Ureter (tissue), 1 donor: Measurements from ENCODE around the gene KCNJ6. TPM values are rescaled to one million over a fixed set of nuclear protein-coding genes. Genes with fewer than 3 reads are reported as not detected.

Experiments used
- DNase-seq: peaks from one replicate; pipeline ENCODE4 v3.0.0-alpha.2; 2020; ENCODE audit warnings: low spot score
- total RNA-seq: library from RNA; stranded (reverse); gene quantifications from one replicate; pipeline ENCODE4 v1.2.4, GENCODE V29; 2023
- donor health status: DM: yes; HTN: yes; CAD: no.

Gene KCNJ6
- total RNA-seq, 1 donor from 2014 or later = not detected

DNA sequence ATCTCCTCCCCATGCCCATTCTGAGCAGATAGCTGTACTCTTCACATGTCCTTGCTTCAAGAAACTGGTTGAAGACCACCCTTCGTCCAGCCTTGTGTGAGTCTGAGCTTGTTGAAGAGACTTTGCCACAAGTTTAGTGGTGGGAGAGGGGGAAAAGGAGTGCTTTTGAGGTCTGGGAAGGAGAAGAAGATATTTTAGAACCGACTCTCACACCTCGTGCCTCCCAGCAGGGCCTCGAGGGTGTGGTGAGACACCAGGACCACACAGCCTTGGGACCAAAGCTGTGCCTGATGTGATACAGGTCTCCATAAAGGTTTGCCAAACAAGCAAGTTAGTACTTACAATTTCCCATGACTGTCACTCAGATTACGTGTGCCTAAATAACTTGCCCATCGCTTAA is 347.8 kb downstream of the KCNJ6 start:
- DNase-seq = no peak

DNA sequence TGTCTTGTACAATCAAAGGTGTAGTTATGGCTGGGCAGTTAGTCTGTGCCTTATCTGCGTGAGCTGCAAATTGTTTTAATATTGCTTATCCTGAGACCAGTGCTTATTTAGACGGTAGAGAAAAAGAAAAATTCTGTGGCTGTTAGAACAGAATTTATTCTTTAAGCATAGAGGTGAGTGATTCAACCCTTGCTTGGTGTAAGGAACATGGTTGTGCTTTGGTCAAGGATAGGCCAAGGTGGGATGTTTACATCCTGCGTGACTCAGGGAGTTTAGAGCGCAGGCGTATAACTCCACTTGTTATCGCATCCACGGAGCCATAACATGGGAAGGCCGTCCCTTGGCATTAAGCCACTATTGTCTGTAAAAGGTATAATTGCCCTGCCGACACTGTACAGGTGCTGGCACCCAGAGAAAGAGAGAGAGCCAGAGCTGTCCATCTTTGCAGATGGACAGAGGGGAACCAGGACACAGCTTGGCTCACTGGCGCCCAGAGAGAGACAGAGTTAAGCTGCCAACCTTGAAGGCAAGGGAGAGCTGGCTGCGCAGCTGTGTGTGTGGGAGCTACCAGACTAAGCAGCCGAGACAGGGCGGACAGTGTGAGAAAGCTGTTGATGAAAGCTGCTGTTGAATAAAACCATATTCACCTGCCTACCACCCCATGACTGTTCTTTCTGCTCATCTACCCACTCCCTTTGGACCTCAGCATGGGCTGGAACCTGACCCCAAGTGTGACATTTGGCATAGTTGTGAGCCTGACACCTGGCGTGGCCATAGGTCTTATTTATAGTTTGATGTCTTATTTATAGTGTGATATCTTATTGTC is 349.3 kb downstream of the KCNJ6 start:
- peak; percentile 31 for DNase-seq

DNA sequence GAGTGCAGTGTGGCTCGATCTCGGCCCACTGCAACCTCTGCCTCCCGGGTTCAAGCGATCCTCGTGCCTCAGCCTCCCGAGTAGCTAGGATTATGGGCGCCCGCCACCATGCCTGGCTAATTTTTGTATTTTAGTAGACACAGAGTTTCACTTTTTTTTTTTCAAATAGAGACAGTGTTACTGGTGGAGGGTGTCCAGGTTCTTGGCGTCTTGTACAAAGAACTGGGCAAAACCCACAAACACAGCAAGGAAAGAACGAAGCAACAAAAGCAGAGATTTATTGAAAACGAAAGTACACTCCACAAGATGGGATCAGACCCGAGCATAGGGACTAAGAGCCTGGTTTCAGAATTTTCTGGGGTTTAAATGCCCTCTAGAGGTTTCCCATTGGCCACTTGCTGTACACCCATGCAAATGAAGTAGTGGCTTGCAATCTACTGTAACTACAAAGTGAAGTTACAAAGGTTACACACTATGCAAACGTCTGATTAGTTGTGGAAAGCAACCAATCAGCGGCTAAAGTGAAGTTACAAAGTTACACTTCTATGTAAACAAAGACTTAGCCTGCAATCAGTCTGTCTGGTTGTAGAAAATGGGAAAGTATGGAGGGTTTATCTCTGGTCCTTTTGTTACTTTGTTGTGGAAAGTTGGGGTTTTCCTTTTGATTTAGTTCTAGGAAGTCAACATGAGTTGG is 350.6 kb downstream of the KCNJ6 start:
- peak; percentile 24 for DNase-seq

DNA sequence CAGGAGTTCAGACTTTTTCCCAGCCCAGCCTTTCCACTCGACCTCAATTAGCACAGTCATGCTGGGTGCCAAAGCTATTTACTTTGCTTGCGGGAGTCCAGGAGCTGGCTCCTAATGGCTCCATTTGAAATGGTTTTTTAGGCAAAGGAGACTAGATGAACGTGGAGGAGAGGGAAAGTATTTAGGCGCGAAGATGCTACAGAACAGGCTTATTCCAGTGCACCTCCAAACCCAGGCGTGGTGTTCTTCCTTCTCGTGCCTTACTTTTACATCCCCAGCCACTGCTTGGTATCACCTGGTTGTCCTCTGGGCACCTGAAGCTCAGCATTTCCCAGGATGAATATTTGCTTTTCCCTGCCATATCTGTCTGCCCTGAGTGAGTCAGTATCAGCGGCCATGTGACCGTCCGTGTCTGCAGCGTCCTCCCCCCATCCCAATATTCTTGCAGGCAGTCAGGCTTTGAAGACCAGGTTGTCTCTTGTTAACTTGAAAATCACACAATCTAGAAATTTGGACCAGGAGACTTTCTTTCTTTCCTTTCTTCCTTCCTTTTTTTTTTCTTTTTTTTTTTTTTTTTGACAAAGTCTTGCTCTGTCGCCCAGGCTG is 351.2 kb downstream of the KCNJ6 start:
- DNase-seq = no peak

DNA sequence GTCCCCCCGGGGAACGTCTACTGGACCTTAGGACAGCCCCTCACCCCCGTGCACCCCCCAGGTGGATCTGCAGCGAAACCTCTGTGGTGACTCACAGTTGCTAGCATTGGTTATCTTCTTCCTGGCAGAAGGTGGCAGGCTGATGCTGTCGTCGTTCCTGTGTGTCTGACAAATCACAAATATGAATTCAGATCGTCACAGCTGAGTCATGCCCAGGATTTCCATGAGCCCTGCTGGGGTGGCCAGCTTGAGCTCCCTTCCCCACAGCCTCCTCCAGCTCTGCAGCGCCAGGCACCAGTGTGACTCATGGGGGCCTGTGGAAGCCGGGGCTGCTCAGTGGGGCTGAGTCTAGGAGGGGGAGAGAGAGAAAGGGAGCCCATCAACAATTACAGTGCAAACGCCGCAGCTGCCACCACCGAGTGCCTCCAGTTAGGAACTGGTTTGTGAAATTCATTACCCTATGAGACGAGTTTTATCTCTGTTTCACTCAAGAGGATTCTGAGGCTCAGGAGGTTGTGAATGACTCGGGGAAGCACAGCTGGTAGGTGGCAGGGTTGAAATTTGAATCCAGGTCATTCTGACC is 351.8 kb downstream of the KCNJ6 start:
- peak; percentile 86 for DNase-seq

DNA sequence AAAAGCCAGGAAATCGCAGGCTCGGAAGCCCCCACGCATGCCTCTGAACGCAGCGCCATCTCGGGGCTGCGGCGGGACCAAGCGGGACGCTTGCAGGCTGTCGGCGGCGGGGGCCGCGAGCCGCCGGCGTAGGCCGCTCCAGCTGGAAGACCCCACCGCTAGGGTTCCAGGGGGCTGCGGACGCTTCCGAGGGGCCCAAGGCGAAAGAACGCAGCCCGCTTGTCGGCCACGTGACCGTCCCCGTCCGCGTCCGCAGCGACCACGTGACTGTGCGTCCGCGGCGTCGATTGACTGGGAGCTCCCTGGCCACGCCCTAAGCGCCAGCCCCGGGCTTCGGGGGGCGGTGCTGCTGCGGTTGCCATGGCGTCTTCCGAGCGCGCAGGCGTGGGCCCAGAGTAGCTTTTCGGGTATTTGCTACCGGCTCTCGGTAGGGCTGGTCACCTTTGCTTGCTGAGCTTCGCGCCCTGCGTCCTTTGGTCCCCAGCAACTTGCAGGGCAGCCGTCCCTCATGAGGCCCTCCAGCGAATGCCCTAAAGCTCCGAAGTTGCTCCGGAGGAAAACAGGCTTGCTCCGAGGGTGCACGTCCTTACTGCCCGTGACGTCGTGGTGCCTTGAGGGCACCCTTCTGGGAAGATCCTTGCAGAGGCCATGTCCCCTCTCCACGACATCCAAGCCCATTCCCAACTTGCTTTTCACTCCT is 352.5 kb downstream of the KCNJ6 start:
- peak; percentile 94 for DNase-seq

DNA sequence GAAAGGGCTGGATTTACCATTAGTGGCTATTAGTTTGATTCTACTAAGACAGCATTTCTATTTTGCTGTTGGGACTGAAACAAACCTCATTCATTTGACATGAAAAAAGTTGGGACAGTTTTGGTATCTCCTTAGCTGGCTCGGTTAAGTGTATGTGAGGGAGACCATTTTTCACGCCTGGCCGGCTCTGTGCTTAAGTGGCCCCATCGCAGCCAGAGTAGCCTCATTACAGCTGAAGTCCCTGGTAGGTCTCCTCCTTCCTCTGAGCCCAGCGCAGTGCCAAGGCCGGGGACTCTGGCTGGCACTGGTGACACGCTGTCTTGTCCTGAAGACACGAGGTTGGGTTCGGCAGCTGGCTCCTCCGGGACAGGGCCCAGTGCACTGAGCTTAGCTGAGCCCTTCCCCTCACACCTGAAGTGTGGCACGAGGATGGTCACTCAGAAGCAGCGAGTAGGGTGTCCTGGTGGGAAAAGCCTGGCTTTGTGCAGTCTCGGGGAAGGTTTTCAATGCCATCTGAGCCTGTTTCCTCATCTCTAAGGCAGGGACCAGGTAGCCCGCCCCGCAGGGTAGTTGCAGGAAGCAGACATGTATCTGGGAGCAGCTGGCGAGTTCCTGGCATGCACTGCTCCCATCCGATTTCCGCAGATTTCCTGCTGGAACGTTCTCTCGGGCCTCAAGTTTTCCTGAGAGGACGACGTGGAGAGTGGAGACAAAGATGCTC is 353.2 kb downstream of the KCNJ6 start:
- DNase-seq = peak; percentile 50

DNA sequence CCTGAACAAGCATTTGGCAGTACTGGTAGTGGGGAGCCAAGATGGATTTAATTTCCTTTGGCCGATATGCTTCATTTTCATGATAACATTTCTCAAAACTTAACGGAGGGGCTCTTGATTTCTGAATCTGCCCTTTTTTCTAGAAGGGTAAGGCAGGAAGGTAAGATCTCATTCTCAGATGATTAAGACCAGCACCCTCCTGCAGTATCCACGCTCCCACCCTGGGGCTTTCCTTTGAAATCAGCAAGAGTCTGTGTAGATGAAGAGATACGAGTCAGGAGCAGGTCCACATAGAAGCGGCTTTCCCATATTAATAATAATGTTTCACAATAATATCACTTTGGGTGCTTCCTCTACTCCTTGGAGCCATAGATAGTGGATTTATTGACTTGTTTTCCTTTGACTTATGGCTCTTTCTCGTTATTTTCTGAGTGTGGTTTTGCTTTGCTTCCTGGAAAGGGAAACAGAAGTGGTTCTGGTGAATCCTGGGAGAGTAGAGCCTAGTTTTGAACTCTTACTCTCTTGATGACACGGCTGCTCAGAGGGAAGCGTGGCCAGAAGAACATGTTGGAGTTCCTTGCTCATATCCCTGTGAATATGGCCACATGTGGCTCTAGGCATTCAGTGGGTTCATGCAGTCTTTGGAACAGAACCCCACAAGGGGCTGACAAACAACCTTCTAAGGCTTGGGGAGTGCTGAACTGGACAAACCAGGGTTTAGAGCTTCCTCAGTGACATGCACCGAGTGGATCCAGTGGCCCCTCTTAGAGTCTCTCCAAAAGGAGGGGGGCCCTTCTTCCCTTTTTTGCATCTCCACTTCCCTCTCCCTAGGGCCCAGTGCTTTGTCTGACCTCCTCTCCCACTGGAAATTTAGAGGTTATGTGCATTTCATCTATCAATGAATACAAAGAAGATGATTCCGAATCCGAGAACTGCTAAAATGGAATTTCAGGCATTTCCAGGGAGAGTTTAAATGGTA is 354.0 kb downstream of the KCNJ6 start:
- peak; percentile 13 for DNase-seq

DNA sequence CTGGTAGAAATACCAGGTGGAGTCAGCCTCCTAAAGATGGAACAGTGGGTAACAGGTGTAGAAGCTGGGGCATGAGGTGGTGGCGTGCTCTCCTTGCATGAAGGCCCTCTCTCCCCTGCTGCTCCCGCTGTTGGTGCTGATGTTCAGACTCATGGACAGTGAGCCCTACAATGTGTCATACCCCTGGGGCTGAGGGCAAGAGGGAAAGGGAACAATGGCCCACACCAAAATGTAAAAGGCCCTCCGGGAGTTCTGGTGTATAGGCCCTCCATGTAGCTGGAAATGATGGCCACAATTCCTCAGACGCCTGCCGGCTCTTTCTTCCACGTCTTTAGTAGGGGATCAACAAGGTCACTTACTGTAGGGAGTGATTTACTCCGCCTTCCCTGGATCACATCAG is 354.8 kb downstream of the KCNJ6 start:
- peak; percentile 36 for DNase-seq

DNA sequence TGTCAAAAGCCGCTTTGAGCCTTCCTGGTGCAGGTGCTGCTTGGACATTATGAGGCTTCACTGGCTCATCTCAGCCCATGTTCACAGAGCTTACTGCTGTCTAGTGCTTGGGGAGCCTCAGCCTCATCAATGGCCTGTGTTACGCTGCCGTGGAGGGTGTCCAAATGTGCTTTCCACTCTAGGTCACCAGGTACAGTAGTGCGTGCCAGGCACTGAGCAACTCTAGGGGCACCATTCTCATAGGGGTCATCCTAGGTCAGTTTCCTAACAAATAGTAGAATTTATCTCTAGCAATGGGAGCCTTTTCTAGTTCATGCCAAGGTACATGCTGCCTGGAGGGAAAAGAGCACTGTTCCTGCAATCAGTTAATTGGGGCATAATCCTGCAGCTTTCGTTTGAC is 355.9 kb downstream of the KCNJ6 start:
- DNase-seq = peak; percentile 25

DNA sequence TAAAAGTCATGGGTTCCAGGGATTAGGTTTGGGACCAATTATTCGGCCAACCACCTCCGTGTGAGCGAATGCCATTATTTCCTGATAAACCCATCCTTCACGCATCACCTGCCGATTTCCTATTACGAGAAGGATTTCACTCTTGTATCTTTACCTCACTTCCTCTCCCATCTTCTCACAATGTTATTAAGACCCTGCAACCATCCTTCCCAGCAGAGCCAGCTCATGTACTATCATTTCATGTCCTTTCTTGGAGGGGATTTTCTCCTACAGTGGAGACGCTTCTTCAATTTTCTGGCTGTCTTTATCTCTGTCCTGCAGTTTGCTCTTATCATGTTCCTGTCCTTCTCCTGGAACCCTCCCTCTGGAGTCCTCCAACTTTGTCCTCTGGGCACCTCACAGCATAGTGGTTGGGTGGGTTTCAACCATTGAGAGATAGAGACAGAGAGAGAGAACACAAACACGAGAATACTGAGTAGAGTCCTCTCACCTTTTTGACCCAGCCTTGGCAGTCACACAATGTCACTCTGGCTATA is 357.5 kb downstream of the KCNJ6 start:
- DNase-seq = peak; percentile 10
